Nephron progenitor cell (in vitro differentiated cells): Measurements from ENCODE around the gene RAX2.

Experiments used
- DNase-seq: peaks from one replicate; pipeline ENCODE4 v3.0.0; 2021
- H3K27ac Mint-ChIP-seq: 2 replicates; pipeline ENCODE4 v1.8.0; 2021; ENCODE audit warnings: mild to moderate bottlenecking, moderate library complexity, mixed read lengths
- H3K27me3 Mint-ChIP-seq: 2 replicates; pipeline ENCODE4 v1.8.0; 2021; ENCODE audit warnings: mild to moderate bottlenecking, low read depth, mixed read lengths; ENCODE audit not compliant: poor library complexity
- H3K36me3 Mint-ChIP-seq: 2 replicates; pipeline ENCODE4 v1.8.0; 2021; ENCODE audit warnings: low read depth, mixed read lengths
- H3K4me1 Mint-ChIP-seq: 2 replicates; pipeline ENCODE4 v1.8.0; 2021; ENCODE audit warnings: mixed read lengths
- H3K4me3 Mint-ChIP-seq: 2 replicates; pipeline ENCODE4 v1.8.0; 2021; ENCODE audit warnings: mild to moderate bottlenecking, moderate library complexity, mixed read lengths
- H3K9me3 Mint-ChIP-seq: 2 replicates; pipeline ENCODE4 v1.8.0; 2021; ENCODE audit warnings: mild to moderate bottlenecking, moderate library complexity, mixed read lengths
- TF ChIP-seq, protein P1 (sequence below): fragments of 200-600 bp; sonication (generic); IDR thresholded peaks from 2 replicates; pipeline ENCODE4 v1.5.0; 2021; ENCODE audit warnings: antibody characterized with exemption

The RAX2 gene

DNA sequence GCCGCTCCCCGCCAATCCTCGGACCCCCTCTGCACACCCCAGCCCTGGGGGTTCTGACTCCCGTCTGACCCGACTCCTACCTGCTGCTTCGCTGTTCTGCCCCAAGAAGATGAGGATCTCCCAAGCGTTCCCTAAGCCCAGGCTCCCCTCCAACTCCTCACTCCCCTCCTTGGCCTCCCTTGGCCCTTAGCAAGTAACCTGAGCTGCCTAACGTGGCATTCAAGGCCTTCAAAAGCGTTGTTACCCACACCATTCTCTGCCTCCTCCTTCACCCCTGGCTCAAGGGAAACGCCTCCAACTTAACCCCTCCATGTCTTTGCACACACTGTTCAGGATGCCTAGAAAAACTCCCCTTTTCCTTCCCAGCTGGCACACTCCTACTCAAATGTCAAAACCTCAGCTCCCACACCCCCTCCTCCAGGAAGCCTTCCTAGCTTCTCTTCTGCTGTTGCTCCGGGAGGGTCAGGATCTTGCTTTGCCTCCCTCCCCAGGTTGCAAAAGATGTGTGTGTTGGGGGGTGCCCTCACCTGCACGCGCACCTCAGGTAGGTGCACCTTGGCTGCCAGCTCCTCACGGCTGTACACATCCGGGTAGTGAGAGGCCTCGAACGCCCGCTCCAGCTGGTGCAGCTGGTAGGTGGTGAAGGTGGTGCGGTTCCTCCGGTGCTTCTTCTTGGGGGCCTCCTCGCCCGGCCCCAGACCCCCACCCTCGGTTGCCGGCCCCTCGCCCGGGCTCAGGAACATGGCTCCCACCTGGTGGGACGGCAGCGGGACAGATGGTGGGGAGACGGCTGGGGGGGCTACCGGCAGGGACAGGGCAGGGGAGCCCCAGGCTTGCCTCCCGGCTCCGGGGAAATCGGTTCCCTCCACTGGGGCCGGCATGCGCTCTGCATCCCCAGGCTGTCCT lies 775 bp downstream of the RAX2 start:
- no peaks in the 10 kb centered on the region for H3K9me3 Mint-ChIP-seq
- peak overlapping the region; percentile 47 for H3K4me3 Mint-ChIP-seq
- no peak for DNase-seq
- peaks cover 42% of the 10 kb centered on the region for H3K4me1 Mint-ChIP-seq
- H3K36me3 Mint-ChIP-seq, result peaks cover 5% of the 10 kb centered on the region
- peak overlapping the region; percentile 77 for H3K27ac Mint-ChIP-seq
- TF ChIP-seq, protein P1, sequence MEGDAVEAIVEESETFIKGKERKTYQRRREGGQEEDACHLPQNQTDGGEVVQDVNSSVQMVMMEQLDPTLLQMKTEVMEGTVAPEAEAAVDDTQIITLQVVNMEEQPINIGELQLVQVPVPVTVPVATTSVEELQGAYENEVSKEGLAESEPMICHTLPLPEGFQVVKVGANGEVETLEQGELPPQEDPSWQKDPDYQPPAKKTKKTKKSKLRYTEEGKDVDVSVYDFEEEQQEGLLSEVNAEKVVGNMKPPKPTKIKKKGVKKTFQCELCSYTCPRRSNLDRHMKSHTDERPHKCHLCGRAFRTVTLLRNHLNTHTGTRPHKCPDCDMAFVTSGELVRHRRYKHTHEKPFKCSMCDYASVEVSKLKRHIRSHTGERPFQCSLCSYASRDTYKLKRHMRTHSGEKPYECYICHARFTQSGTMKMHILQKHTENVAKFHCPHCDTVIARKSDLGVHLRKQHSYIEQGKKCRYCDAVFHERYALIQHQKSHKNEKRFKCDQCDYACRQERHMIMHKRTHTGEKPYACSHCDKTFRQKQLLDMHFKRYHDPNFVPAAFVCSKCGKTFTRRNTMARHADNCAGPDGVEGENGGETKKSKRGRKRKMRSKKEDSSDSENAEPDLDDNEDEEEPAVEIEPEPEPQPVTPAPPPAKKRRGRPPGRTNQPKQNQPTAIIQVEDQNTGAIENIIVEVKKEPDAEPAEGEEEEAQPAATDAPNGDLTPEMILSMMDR, result no peak
- H3K27me3 Mint-ChIP-seq, result no peaks in the 10 kb centered on the region

DNA sequence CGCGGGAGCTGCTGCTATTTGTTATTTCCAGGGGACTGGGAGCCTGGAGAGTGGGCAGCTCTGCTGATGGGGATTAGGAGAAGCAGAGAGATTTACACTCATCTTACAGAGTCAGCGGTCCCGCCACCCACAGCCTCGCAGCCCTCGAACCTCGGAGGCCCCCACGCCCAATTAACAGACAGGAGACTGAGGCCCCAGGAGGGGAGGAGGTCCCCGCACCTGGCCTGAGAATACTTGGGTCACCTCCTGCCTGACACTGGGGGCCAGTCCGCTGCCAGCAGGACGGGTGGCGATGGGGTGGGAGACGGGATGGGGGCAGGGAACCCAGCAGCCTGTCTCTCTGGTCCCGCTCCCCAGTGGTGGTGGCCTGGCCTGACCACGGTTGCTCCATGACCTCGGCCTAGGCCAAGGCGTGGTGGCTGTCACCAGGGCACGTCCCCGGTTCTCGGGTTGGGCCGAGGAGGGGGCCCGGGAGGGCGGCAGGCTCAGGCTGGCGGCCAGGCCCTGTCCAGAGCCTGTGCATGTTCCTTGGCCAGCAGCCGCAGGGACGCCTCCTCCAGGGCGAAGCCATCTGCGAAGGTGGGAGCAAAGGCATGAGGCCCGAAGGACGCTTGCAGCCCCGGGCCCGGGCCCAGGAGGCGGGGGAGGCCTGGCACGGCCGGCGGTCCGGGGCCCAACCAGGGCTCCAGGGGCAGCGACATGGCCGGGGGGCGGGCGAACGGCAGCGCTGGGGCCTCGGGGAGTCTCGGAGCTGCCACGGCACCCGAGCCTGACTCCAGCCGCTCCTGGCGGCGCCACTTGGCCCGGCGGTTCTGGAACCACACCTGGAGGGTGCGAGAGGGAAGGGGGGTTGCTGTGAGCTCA lies 1.7 kb downstream of the RAX2 start:
- Mint-ChIP-seq H3K36me3 (peaks cover 5% of the 10 kb centered on the region), H3K4me1 (peaks cover 42% of the 10 kb centered on the region), H3K27me3 (no peaks in the 10 kb centered on the region), H3K27ac (peak overlapping the region; percentile 36), H3K9me3 (no peaks in the 10 kb centered on the region), H3K4me3 (no peak overlapping the region)
- DNase-seq, result no peak
- TF ChIP-seq, protein P1, result no peak

DNA sequence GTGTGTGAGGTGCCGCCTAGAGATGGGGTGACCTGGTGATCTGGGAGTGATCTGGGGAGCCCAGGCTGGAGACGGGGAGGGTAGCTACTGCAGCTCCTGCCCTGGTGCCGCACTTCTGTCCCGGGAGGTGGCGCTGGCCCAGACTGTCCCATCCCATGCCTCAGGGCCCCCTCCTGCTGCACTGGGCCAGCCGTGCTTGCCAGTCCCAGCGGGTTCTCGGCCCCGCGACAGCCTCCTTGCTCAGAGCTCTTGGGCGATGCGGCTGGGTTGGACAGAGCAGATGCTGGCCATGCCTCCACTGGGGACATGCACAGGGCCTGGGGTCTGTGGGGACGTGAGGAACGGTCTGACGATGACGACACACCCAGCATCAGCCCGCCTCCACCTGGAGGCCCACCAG lies 2.5 kb downstream of the RAX2 start:
- TF ChIP-seq, protein P1, result no peak
- no peak overlapping the region for H3K27ac Mint-ChIP-seq
- peaks cover 5% of the 10 kb centered on the region for H3K36me3 Mint-ChIP-seq
- H3K9me3 Mint-ChIP-seq, result no peaks in the 10 kb centered on the region
- H3K27me3 Mint-ChIP-seq, result no peaks in the 10 kb centered on the region
- H3K4me1 Mint-ChIP-seq, result peaks cover 38% of the 10 kb centered on the region
- no peak overlapping the region for H3K4me3 Mint-ChIP-seq
- DNase-seq, result no peak

DNA sequence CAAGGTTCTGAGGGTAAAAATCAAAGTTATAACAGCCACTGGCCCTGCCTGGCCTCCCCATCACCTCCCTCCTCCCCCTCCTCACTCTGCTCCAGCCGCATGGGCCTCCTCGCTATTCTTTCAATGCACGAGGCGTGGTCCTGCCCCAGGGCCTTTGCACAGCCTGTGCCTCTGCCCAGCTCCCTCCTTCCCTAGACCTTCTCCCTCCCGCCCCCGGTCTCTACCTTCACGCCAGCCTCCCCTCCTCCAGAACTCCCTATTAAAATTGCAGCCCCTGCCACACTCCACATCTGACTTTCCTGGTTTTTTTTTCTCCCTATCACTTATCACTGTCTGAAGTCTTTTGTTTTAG lies 3.3 kb downstream of the RAX2 start:
- DNase-seq, result no peak
- H3K9me3 Mint-ChIP-seq, result no peaks in the 10 kb centered on the region
- TF ChIP-seq, protein P1, result no peak
- H3K27me3 Mint-ChIP-seq, result no peaks in the 10 kb centered on the region
- peaks cover 30% of the 10 kb centered on the region for H3K4me1 Mint-ChIP-seq
- no peak overlapping the region for H3K4me3 Mint-ChIP-seq
- peak overlapping the region; percentile 34 for H3K27ac Mint-ChIP-seq
- peaks cover 5% of the 10 kb centered on the region for H3K36me3 Mint-ChIP-seq

DNA sequence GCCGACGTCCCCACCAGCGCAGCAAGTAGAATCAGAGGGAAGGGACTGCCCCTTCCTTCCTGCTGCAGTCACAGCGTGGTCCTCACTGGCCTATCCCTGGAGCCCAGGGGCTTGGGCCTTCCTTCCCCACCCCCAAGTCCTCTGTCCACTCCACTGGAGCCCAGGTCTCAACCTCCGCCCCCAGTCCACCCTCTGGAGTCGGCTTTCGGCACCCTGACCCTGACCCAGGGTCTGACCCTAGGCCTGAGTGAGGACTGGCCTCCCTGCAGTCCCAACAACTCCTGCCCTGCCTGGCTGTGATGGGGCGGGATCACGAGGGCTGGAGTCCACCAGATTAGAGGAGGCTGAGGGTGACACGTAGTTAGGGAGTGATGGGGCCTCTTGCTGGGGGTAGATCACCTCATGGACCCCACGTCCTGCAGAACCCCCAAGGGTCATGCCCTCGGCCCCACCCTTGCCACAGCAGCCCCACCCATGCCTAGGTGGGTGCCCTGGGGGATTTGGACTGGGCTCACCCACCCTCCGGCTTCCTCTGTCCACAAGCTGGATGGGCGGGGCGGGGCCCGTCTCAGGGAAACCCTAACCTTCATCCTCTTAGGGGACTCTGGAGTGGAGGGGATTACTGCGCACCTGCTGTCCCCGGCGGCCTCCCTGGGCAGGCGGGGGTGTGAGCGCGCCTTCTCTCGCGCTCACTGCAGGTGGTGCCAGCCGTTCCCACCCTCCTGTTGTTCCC lies 3.8 kb downstream of the RAX2 start:
- Mint-ChIP-seq H3K36me3 (peaks cover 5% of the 10 kb centered on the region), H3K9me3 (no peaks in the 10 kb centered on the region), H3K4me1 (peaks cover 30% of the 10 kb centered on the region), H3K27ac (no peak overlapping the region), H3K4me3 (no peak overlapping the region), H3K27me3 (no peaks in the 10 kb centered on the region)
- TF ChIP-seq, protein P1, result no peak
- no peak for DNase-seq
